PC-9 (cell line): ENCODE data around the gene NARF. TPM values are rescaled to one million over a fixed set of nuclear protein-coding genes. Genes with fewer than 3 reads are reported as not detected.

Experiments
- BruUV-seq: library from RNA; stranded (reverse); fragments of 400-500 nt; replicated peaks from 2 replicates; lab custom pipeline; 2021; lab: Mats Ljungman, UMichigan
- CTCF ChIA-PET: fragments of 300-600 bp; sonication (Branson Sonifier 250); formaldehyde crosslinking; loops from one replicate; lab custom pipeline; 2022; ENCODE audit warnings: antibody characterized with exemption; lab: Charles Lee
- POLR2A ChIA-PET: fragments of 300-600 bp; sonication (Branson Sonifier 250); formaldehyde crosslinking; loops from one replicate; lab custom pipeline; 2022; ENCODE audit warnings: antibody characterized with exemption; ENCODE audit not compliant: unreplicated experiment; lab: Charles Lee
- DNase-seq, 2 experiments: peaks; one replicate each; pipeline versions ENCODE4 v3.0.0 to v3.0.0-alpha.2; 2015 to 2022; ENCODE audit warnings: mixed read lengths in 1 of 2
- H2AFZ ChIP-seq: fragments of 200-600 bp; sonication (generic); 2 replicates; pipeline ENCODE4 v1.8.1; 2017; ENCODE audit warnings: antibody characterized with exemption
- H3F3A ChIP-seq: fragments of 200-600 bp; sonication (generic); 2 replicates; pipeline ENCODE4 v1.8.1; 2017; ENCODE audit warnings: antibody characterized with exemption, mild to moderate bottlenecking, low read depth; ENCODE audit not compliant: insufficient read depth
- H3K27ac ChIP-seq: fragments of 200-600 bp; sonication (generic); 2 replicates; pipeline ENCODE4 v1.6.1; 2016; ENCODE audit warnings: mixed run types
- H3K27me3 ChIP-seq: fragments of 200-600 bp; sonication (generic); 2 replicates; pipeline ENCODE4 v1.6.1; 2016; ENCODE audit warnings: low read depth, mixed run types; ENCODE audit not compliant: insufficient read depth
- H3K36me3 ChIP-seq: fragments of 200-600 bp; sonication (generic); 2 replicates; pipeline ENCODE4 v1.6.1; 2016; ENCODE audit warnings: low read depth, mixed run types
- H3K4me1 ChIP-seq: fragments of 200-600 bp; sonication (generic); replicated peaks from 2 replicates; pipeline ENCODE4 v1.6.1; 2016; ENCODE audit warnings: mixed run types; ENCODE audit not compliant: insufficient read depth
- H3K4me2 ChIP-seq: fragments of 200-600 bp; sonication (generic); 2 replicates; pipeline ENCODE4 v1.6.1; 2017; ENCODE audit warnings: mixed run types
- H3K4me3 ChIP-seq: fragments of 200-600 bp; sonication (generic); 2 replicates; pipeline ENCODE4 v1.6.1; 2016; ENCODE audit warnings: mixed run types
- H3K79me2 ChIP-seq: fragments of 200-600 bp; sonication (generic); 2 replicates; pipeline ENCODE4 v1.6.1; 2017; ENCODE audit warnings: low read depth, mixed run types
- H3K9me2 ChIP-seq: fragments of 200-600 bp; sonication (generic); 2 replicates; pipeline ENCODE4 v1.8.1; 2017; ENCODE audit warnings: mild to moderate bottlenecking; ENCODE audit not compliant: insufficient read depth
- H3K9me3 ChIP-seq: fragments of 200-600 bp; sonication (generic); 2 replicates; pipeline ENCODE4 v1.8.1; 2016; ENCODE audit warnings: low read depth; ENCODE audit not compliant: insufficient read depth
- H4K20me1 ChIP-seq: fragments of 200-600 bp; sonication (generic); 2 replicates; pipeline ENCODE4 v1.8.1; 2017; ENCODE audit not compliant: insufficient read depth
- CTCF ChIP-seq: fragments of 200-600 bp; sonication (generic); conservative IDR thresholded peaks from 2 replicates; pipeline ENCODE4 v1.6.1; 2017; ENCODE audit warnings: mixed run types, antibody characterized with exemption, mild to moderate bottlenecking, moderate library complexity
- EZH2 ChIP-seq: fragments of 200-600 bp; sonication (generic); IDR thresholded peaks from 2 replicates; pipeline ENCODE4 v1.8.0; 2017; ENCODE audit warnings: antibody characterized with exemption, low read depth
- intact Hi-C: fragments of 100-400 bp; cut with micrococcal nuclease; formaldehyde crosslinking; loops from one replicate; pipeline ENCODE4 v1.10.0; 2022; ENCODE audit not compliant: unreplicated experiment
- total RNA-seq: library from RNA; stranded (reverse); gene quantifications from 2 replicates; pipeline ENCODE4 v1.2.3, GENCODE V29; 2021

Gene NARF
- total RNA-seq, 1 experiment from 2014 or later: 57.2 TPM

- CTCF ChIA-PET: no interaction called here
- BruUV-seq: no TSS peak
- Histone ChIP-seq H3K4me1 (peaks cover 13% of the 10 kb centered on the region), H4K20me1 (no peaks in the 10 kb centered on the region), H3K36me3 (no peaks in the 10 kb centered on the region), H3K27me3 (no peaks in the 10 kb centered on the region), H3K9me3 (no peaks in the 10 kb centered on the region), H3K27ac (no peak overlapping the region), H3K79me2 (no peaks in the 10 kb centered on the region), H3K4me3 (no peak overlapping the region), H3F3A (peaks cover 26% of the 10 kb centered on the region), H2AFZ (no peak overlapping the region), H3K4me2 (no peak overlapping the region), H3K9me2 (no peaks in the 10 kb centered on the region)
- intact Hi-C loops: loop anchor here (5.0 to 10.0 kb wide), 3 partner anchors 62 to 256 kb away; partner anchors contain the start of gene TEX19
- POLR2A ChIA-PET: no interaction called here
- TF ChIP-seq EZH2: no peak
- no peak for TF ChIP-seq CTCF
- no peak for DNase-seq
Observed at GRCh38 chr17:82490512-82491195, 32.1 kb downstream of the NARF start.

GRCh38 chr17:82491196-82491530 is 32.6 kb downstream of the NARF start:
- Histone ChIP-seq H3K9me2 (no peaks in the 10 kb centered on the region), H3K9me3 (no peaks in the 10 kb centered on the region), H3K27me3 (no peaks in the 10 kb centered on the region), H3K36me3 (no peaks in the 10 kb centered on the region), H4K20me1 (no peaks in the 10 kb centered on the region), H2AFZ (no peak overlapping the region), H3K27ac (no peak overlapping the region), H3K4me2 (no peak overlapping the region), H3K79me2 (no peaks in the 10 kb centered on the region), H3K4me3 (no peak overlapping the region), H3F3A (peaks cover 26% of the 10 kb centered on the region), H3K4me1 (peaks cover 13% of the 10 kb centered on the region)
- BruUV-seq: no TSS peak
- TF ChIP-seq EZH2 (no peak), CTCF (no peak)
- POLR2A ChIA-PET: no interaction called here
- intact Hi-C loops: loop anchor here (5.0 to 10.0 kb wide), 3 partner anchors 61 to 256 kb away; partner anchors contain the start of gene TEX19
- CTCF ChIA-PET: interaction anchor here (0.6 kb wide), 1 partner anchor 28 kb away, joined by 4 read pairs; no protein-coding TSS in a partner anchor
- no peak for DNase-seq

- H4K20me1 ChIP-seq: no peaks in the 10 kb centered on the region
- no TSS peak for BruUV-seq
- no peaks in the 10 kb centered on the region for H3K9me2 ChIP-seq
- no peak for TF ChIP-seq CTCF
- no peak for TF ChIP-seq EZH2
- no peaks in the 10 kb centered on the region for H3K9me3 ChIP-seq
- no peaks in the 10 kb centered on the region for H3K36me3 ChIP-seq
- POLR2A ChIA-PET: no interaction called here
- no peak overlapping the region for H3K4me2 ChIP-seq
- peaks cover 26% of the 10 kb centered on the region for H3F3A ChIP-seq
- no peaks in the 10 kb centered on the region for H3K79me2 ChIP-seq
- DNase-seq: no peak
- H3K4me3 ChIP-seq: no peak overlapping the region
- intact Hi-C loops: loop anchor here (5.0 to 10.0 kb wide), 3 partner anchors 61 to 257 kb away; partner anchors contain the start of gene TEX19
- no peaks in the 10 kb centered on the region for H3K27me3 ChIP-seq
- H2AFZ ChIP-seq: no peak overlapping the region
- CTCF ChIA-PET: interaction anchor here (0.6 to 1.0 kb wide), 2 partner anchors 29 to 461 kb away, joined by 3 to 4 read pairs; no protein-coding TSS in a partner anchor
- peaks cover 13% of the 10 kb centered on the region for H3K4me1 ChIP-seq
- H3K27ac ChIP-seq: no peak overlapping the region
Observed at GRCh38 chr17:82491533-82491932, 33.0 kb downstream of the NARF start.
